Measurements from ENCODE around the gene MPEG1. TPM values are rescaled to one million over a fixed set of nuclear protein-coding genes. Genes with fewer than 3 reads are reported as not detected.
A peak's percentile ranks its signal among the peaks of the same experiment; 100 is the strongest.

Gene MPEG1
- total RNA-seq, 2 experiments from 2014 or later = not detected

GRCh38 chr11:59179121-59179520 is 33.6 kb downstream of the MPEG1 start:
- intact Hi-C loops (cut with DNase I, micrococcal nuclease) = no loop called here

GRCh38 chr11:59178402-59178801 is 34.3 kb downstream of the MPEG1 start:
- Mint-ChIP-seq H3K27ac (no peak overlapping the region), H3K4me3 (no peak overlapping the region), H3K9me3 (ENCODE audit: low read depth) (peaks cover 6% of the 10 kb centered on the region), H3K27me3 (peaks cover 5% of the 10 kb centered on the region), H3K36me3 (ENCODE audit: low read depth) (no peaks in the 10 kb centered on the region), H3K4me1 (peaks cover 9% of the 10 kb centered on the region)
- intact Hi-C loops (cut with DNase I, micrococcal nuclease) = no loop called here
- DNase-seq (no peak), ATAC-seq (no peak)
- ChIA-PET CTCF (interaction anchor here (2.0 to 9.2 kb wide), 2 partner anchors 7 to 251 kb away, joined by 6 to 115 read pairs; no protein-coding TSS in a partner anchor), POLR2A (no interaction called here)

More at GRCh38 chr11:59179121-59179520, 33.6 kb downstream of the MPEG1 start:
- H3K36me3 Mint-ChIP-seq (ENCODE audit: low read depth) = no peaks in the 10 kb centered on the region
- ChIA-PET POLR2A (no interaction called here), CTCF (interaction anchor here (2.0 kb wide), 1 partner anchor 250 kb away, joined by 6 read pairs; no protein-coding TSS in a partner anchor)
- peaks cover 6% of the 10 kb centered on the region for H3K4me1 Mint-ChIP-seq
- ATAC-seq (no peak), DNase-seq (no peak)
- H3K4me3 Mint-ChIP-seq = no peak overlapping the region
- no peak overlapping the region for H3K27ac Mint-ChIP-seq
- peaks cover 6% of the 10 kb centered on the region for H3K9me3 Mint-ChIP-seq (ENCODE audit: low read depth)
- H3K27me3 Mint-ChIP-seq = peaks cover 1% of the 10 kb centered on the region

- ATAC-seq = no peak
- H3K36me3 Mint-ChIP-seq (ENCODE audit: low read depth) = no peaks in the 10 kb centered on the region
- intact Hi-C loops (cut with DNase I, micrococcal nuclease) = no loop called here
Measured at GRCh38 chr11:59176330-59176729, 36.4 kb downstream of the MPEG1 start.

GRCh38 chr11:59175091-59175501 is 37.6 kb downstream of the MPEG1 start:
- peaks cover 6% of the 10 kb centered on the region for H3K9me3 Mint-ChIP-seq (ENCODE audit: low read depth)
- ChIA-PET POLR2A (no interaction called here), CTCF (interaction anchor here (0.7 to 9.2 kb wide), 6 partner anchors 11 to 254 kb away, joined by 3 to 115 read pairs (median 3); no protein-coding TSS in a partner anchor)
- peaks cover 12% of the 10 kb centered on the region for H3K27me3 Mint-ChIP-seq
- no peaks in the 10 kb centered on the region for H3K36me3 Mint-ChIP-seq (ENCODE audit: low read depth)
- intact Hi-C loops (cut with DNase I, micrococcal nuclease) = no loop called here
- ATAC-seq = no peak
- no peak for DNase-seq
- no peak overlapping the region for H3K4me3 Mint-ChIP-seq
- no peak overlapping the region for H3K27ac Mint-ChIP-seq
- H3K4me1 Mint-ChIP-seq = peaks cover 17% of the 10 kb centered on the region

More at GRCh38 chr11:59176330-59176729, 36.4 kb downstream of the MPEG1 start:
- H3K4me1 Mint-ChIP-seq = peaks cover 17% of the 10 kb centered on the region
- CTCF ChIA-PET = interaction anchor here (9.2 kb wide), 1 partner anchor 9 kb away, joined by 115 read pairs; no protein-coding TSS in a partner anchor
- peaks cover 12% of the 10 kb centered on the region for H3K27me3 Mint-ChIP-seq
- H3K4me3 Mint-ChIP-seq = no peak overlapping the region
- H3K9me3 Mint-ChIP-seq (ENCODE audit: low read depth) = peaks cover 6% of the 10 kb centered on the region
- DNase-seq = no peak
- H3K27ac Mint-ChIP-seq = no peak overlapping the region
- POLR2A ChIA-PET = no interaction called here

GRCh38 chr11:59174664-59175033 is 38.1 kb downstream of the MPEG1 start:
- H3K36me3 Mint-ChIP-seq (ENCODE audit: low read depth) = no peaks in the 10 kb centered on the region
- ATAC-seq (peak; percentile 32), DNase-seq (peak; percentile 41)
- peaks cover 12% of the 10 kb centered on the region for H3K27me3 Mint-ChIP-seq
- ChIA-PET POLR2A (no interaction called here), CTCF (interaction anchor here (0.7 to 9.2 kb wide), 6 partner anchors 11 to 255 kb away, joined by 3 to 115 read pairs (median 3); no protein-coding TSS in a partner anchor)
- H3K27ac Mint-ChIP-seq = no peak overlapping the region
- intact Hi-C loops (cut with DNase I, micrococcal nuclease) = loop anchor here in 1 of 2 experiments (5.0 kb wide), 1 partner anchor 508 kb away; no protein-coding TSS in a partner anchor
- peaks cover 17% of the 10 kb centered on the region for H3K4me1 Mint-ChIP-seq
- peaks cover 4% of the 10 kb centered on the region for H3K9me3 Mint-ChIP-seq (ENCODE audit: low read depth)
- H3K4me3 Mint-ChIP-seq = no peak overlapping the region

- peaks cover 12% of the 10 kb centered on the region for H3K27me3 Mint-ChIP-seq
- H3K4me1 Mint-ChIP-seq = peaks cover 17% of the 10 kb centered on the region
- ATAC-seq = no peak
- H3K9me3 Mint-ChIP-seq (ENCODE audit: low read depth) = no peaks in the 10 kb centered on the region
- no peak overlapping the region for H3K27ac Mint-ChIP-seq
- CTCF ChIA-PET = interaction anchor here (0.6 to 9.2 kb wide), 7 partner anchors 12 to 119 kb away, joined by 3 to 115 read pairs (median 4); no protein-coding TSS in a partner anchor
- no peak overlapping the region for H3K4me3 Mint-ChIP-seq
- intact Hi-C loops (cut with DNase I, micrococcal nuclease) = loop anchor here in 1 of 2 experiments (2.0 to 5.0 kb wide), 2 partner anchors 387 to 508 kb away; no protein-coding TSS in a partner anchor
- H3K36me3 Mint-ChIP-seq (ENCODE audit: low read depth) = no peaks in the 10 kb centered on the region
- POLR2A ChIA-PET = no interaction called here
- no peak for DNase-seq
Measured at GRCh38 chr11:59173964-59174663, 38.6 kb downstream of the MPEG1 start.

GRCh38 chr11:59173080-59173963 is 39.4 kb downstream of the MPEG1 start:
- DNase-seq = peak; percentile 21

GRCh38 chr11:59172345-59173079 is 40.2 kb downstream of the MPEG1 start:
- ATAC-seq (peak; percentile 18), DNase-seq (peak; percentile 30)
- POLR2A ChIA-PET = interaction anchor here (0.7 to 1.0 kb wide), 3 partner anchors 18 to 66 kb away, joined by 3 to 15 read pairs (median 5); no protein-coding TSS in a partner anchor
- Mint-ChIP-seq H3K4me1 (peaks cover 17% of the 10 kb centered on the region), H3K27me3 (peaks cover 12% of the 10 kb centered on the region), H3K36me3 (ENCODE audit: low read depth) (no peaks in the 10 kb centered on the region), H3K4me3 (peak overlapping the region; percentile 70), H3K9me3 (ENCODE audit: low read depth) (no peaks in the 10 kb centered on the region), H3K27ac (no peak overlapping the region)
- CTCF ChIA-PET = interaction anchor here (0.5 to 9.2 kb wide), 28 partner anchors 8 to 1046 kb away, joined by 3 to 115 read pairs (median 6); partner anchors contain the start of genes MRPL16 and OR5A2
- intact Hi-C loops (cut with DNase I, micrococcal nuclease) = loop anchor here (1.0 to 5.0 kb wide), 3 partner anchors 14 to 510 kb away; no protein-coding TSS in a partner anchor

More at GRCh38 chr11:59173080-59173963, 39.4 kb downstream of the MPEG1 start:
- CTCF ChIA-PET = interaction anchor here (0.6 to 9.2 kb wide), 8 partner anchors 8 to 120 kb away, joined by 3 to 115 read pairs (median 12); no protein-coding TSS in a partner anchor
- no peak for ATAC-seq
- no peaks in the 10 kb centered on the region for H3K36me3 Mint-ChIP-seq (ENCODE audit: low read depth)
- H3K9me3 Mint-ChIP-seq (ENCODE audit: low read depth) = no peaks in the 10 kb centered on the region
- POLR2A ChIA-PET = no interaction called here
- intact Hi-C loops (cut with DNase I, micrococcal nuclease) = loop anchor here in 1 of 2 experiments (2.0 to 5.0 kb wide), 2 partner anchors 387 to 509 kb away; no protein-coding TSS in a partner anchor
- peaks cover 12% of the 10 kb centered on the region for H3K27me3 Mint-ChIP-seq
- no peak overlapping the region for H3K27ac Mint-ChIP-seq
- peak overlapping the region; percentile 70 for H3K4me3 Mint-ChIP-seq
- H3K4me1 Mint-ChIP-seq = peaks cover 17% of the 10 kb centered on the region

- H3K27ac Mint-ChIP-seq = no peak within 1 kb of the TSS
Measured at GRCh38 chr11:59171508-59172322, 41.0 kb downstream of the MPEG1 start, which contains the start of gene DTX4. DTX4 (plus strand) TSS chr11:59172132; CDS start chr11:59172596, 464 bp downstream.

More at GRCh38 chr11:59171508-59172322, 41.0 kb downstream of the MPEG1 start, which contains the start of gene DTX4:
- H3K9me3 Mint-ChIP-seq (ENCODE audit: low read depth) = no peaks in the 10 kb centered on the region
- intact Hi-C loops (cut with DNase I, micrococcal nuclease) = loop anchor here (1.0 to 5.0 kb wide), 8 partner anchors 15 to 631 kb away; no protein-coding TSS in a partner anchor
- ATAC-seq = peak; percentile 86
- H3K27me3 Mint-ChIP-seq = peaks cover 14% of the 10 kb centered on the region
- peaks cover 17% of the 10 kb centered on the region for H3K4me1 Mint-ChIP-seq
- DNase-seq = peak; percentile 95
- peak within 1 kb of the TSS; percentile 70 for H3K4me3 Mint-ChIP-seq
- CTCF ChIA-PET = interaction anchor here (0.5 to 9.2 kb wide), 37 partner anchors 8 to 1047 kb away, joined by 3 to 115 read pairs (median 6); partner anchors contain the start of genes MRPL16 and OR5A2
- POLR2A ChIA-PET = interaction anchor here (0.7 to 1.0 kb wide), 3 partner anchors 19 to 65 kb away, joined by 3 to 15 read pairs (median 5); no protein-coding TSS in a partner anchor
- H3K36me3 Mint-ChIP-seq (ENCODE audit: low read depth) = no peaks in the 10 kb centered on the region
